ENCODE measurements around the gene PAQR5. TPM values are rescaled to one million over a fixed set of nuclear protein-coding genes. Genes with fewer than 3 reads are reported as not detected.

PAQR5 gene
- total RNA-seq, 1 donor from 2014 or later: 1.2 TPM

GRCh38 chr15:69388260-69388705 lies 89.6 kb downstream of the PAQR5 start:
- Mint-ChIP-seq H3K9me3 (ENCODE audit: unreplicated experiment) (no peaks in the 10 kb centered on the region), H3K27ac (ENCODE audit: unreplicated experiment) (no peak overlapping the region), H3K4me3 (ENCODE audit: unreplicated experiment) (no peak overlapping the region), H3K27me3 (ENCODE audit: low read depth, unreplicated experiment) (peaks cover 8% of the 10 kb centered on the region), H3K4me1 (ENCODE audit: low read depth, unreplicated experiment) (peaks cover 7% of the 10 kb centered on the region), H3K36me3 (ENCODE audit: low read depth, unreplicated experiment) (no peaks in the 10 kb centered on the region)
- Histone ChIP-seq H2AFZ (ENCODE audit: low read depth, low read length) (no peak overlapping the region), H3K27ac (ENCODE audit: low read depth, low read length) (no peak overlapping the region), H3K36me3 (ENCODE audit: insufficient read depth, low read length) (no peaks in the 10 kb centered on the region), H3K27me3 (ENCODE audit: insufficient read depth, low read length) (no peaks in the 10 kb centered on the region), H3K79me2 (ENCODE audit: insufficient read depth, low read length) (no peaks in the 10 kb centered on the region), H3K4me3 (ENCODE audit: insufficient read depth, low read depth, low read length) (no peak overlapping the region), H3K4me2 (ENCODE audit: low read length) (no peak overlapping the region), H3K9me3 (ENCODE audit: insufficient read depth, low read depth, low read length) (no peaks in the 10 kb centered on the region), H4K20me1 (ENCODE audit: insufficient read depth, low read length) (peaks cover 8% of the 10 kb centered on the region), H3K4me1 (ENCODE audit: insufficient read depth, low read length) (peaks cover 8% of the 10 kb centered on the region), H3K9ac (ENCODE audit: low read length) (no peak overlapping the region)
- DNase-seq (ENCODE audit: low read depth) (no peak), FAIRE-seq (no peak)
- no peak for TF ChIP-seq EZH2 (IDR thresholded peaks at IDR 0.05; ENCODE audit: insufficient read depth, low read length)
- TF ChIP-seq CTCF (IDR thresholded peaks at IDR 0.05; ENCODE audit: insufficient read depth, low read depth, low read length): no peak

- FAIRE-seq (no peak), DNase-seq (ENCODE audit: low read depth) (no peak)
- Histone ChIP-seq H4K20me1 (ENCODE audit: insufficient read depth, low read length) (peaks cover 13% of the 10 kb centered on the region), H3K4me3 (ENCODE audit: insufficient read depth, low read depth, low read length) (no peak overlapping the region), H3K36me3 (ENCODE audit: insufficient read depth, low read length) (no peaks in the 10 kb centered on the region), H3K4me1 (ENCODE audit: insufficient read depth, low read length) (peaks cover 18% of the 10 kb centered on the region), H3K27me3 (ENCODE audit: insufficient read depth, low read length) (no peaks in the 10 kb centered on the region), H3K9ac (ENCODE audit: low read length) (no peak overlapping the region), H3K9me3 (ENCODE audit: insufficient read depth, low read depth, low read length) (no peaks in the 10 kb centered on the region), H3K79me2 (ENCODE audit: insufficient read depth, low read length) (no peaks in the 10 kb centered on the region), H3K4me2 (ENCODE audit: low read length) (no peak overlapping the region), H3K27ac (ENCODE audit: low read depth, low read length) (no peak overlapping the region), H2AFZ (ENCODE audit: low read depth, low read length) (no peak overlapping the region)
- peaks cover 18% of the 10 kb centered on the region for H3K4me1 Mint-ChIP-seq (ENCODE audit: low read depth, unreplicated experiment)
- TF ChIP-seq EZH2 (IDR thresholded peaks at IDR 0.05; ENCODE audit: insufficient read depth, low read length) (no peak), CTCF (IDR thresholded peaks at IDR 0.05; ENCODE audit: insufficient read depth, low read depth, low read length) (no peak)
- no peaks in the 10 kb centered on the region for H3K36me3 Mint-ChIP-seq (ENCODE audit: low read depth, unreplicated experiment)
- no peaks in the 10 kb centered on the region for H3K9me3 Mint-ChIP-seq (ENCODE audit: unreplicated experiment)
- no peak overlapping the region for H3K4me3 Mint-ChIP-seq (ENCODE audit: unreplicated experiment)
- peaks cover 8% of the 10 kb centered on the region for H3K27me3 Mint-ChIP-seq (ENCODE audit: low read depth, unreplicated experiment)
- no peak overlapping the region for H3K27ac Mint-ChIP-seq (ENCODE audit: unreplicated experiment)
Observed at GRCh38 chr15:69389426-69389825, 90.7 kb downstream of the PAQR5 start.

- peaks cover 19% of the 10 kb centered on the region for H3K4me1 ChIP-seq (ENCODE audit: insufficient read depth, low read length)
- TF ChIP-seq EZH2 (IDR thresholded peaks at IDR 0.05; ENCODE audit: insufficient read depth, low read length): no peak
- no peak for TF ChIP-seq CTCF (IDR thresholded peaks at IDR 0.05; ENCODE audit: insufficient read depth, low read depth, low read length)
- no peaks in the 10 kb centered on the region for H3K9me3 ChIP-seq (ENCODE audit: insufficient read depth, low read depth, low read length)
- H3K9ac ChIP-seq (ENCODE audit: low read length): no peak overlapping the region
- H3K27me3 ChIP-seq (ENCODE audit: insufficient read depth, low read length): no peaks in the 10 kb centered on the region
- peaks cover 10% of the 10 kb centered on the region for H3K27me3 Mint-ChIP-seq (ENCODE audit: low read depth, unreplicated experiment)
- H2AFZ ChIP-seq (ENCODE audit: low read depth, low read length): no peak overlapping the region
- H3K9me3 Mint-ChIP-seq (ENCODE audit: unreplicated experiment): no peaks in the 10 kb centered on the region
- peak overlapping the region; percentile 6 for H3K27ac ChIP-seq (ENCODE audit: low read depth, low read length)
- DNase-seq (ENCODE audit: low read depth): peak; percentile 78
- peaks cover 22% of the 10 kb centered on the region for H3K4me1 Mint-ChIP-seq (ENCODE audit: low read depth, unreplicated experiment)
- peak overlapping the region; percentile 5 for H3K4me2 ChIP-seq (ENCODE audit: low read length)
- FAIRE-seq: peak; percentile 96
- H3K27ac Mint-ChIP-seq (ENCODE audit: unreplicated experiment): no peak overlapping the region
- peaks cover 17% of the 10 kb centered on the region for H4K20me1 ChIP-seq (ENCODE audit: insufficient read depth, low read length)
- H3K36me3 Mint-ChIP-seq (ENCODE audit: low read depth, unreplicated experiment): no peaks in the 10 kb centered on the region
- H3K79me2 ChIP-seq (ENCODE audit: insufficient read depth, low read length): no peaks in the 10 kb centered on the region
- H3K36me3 ChIP-seq (ENCODE audit: insufficient read depth, low read length): no peaks in the 10 kb centered on the region
- H3K4me3 ChIP-seq (ENCODE audit: insufficient read depth, low read depth, low read length): no peak overlapping the region
- no peak overlapping the region for H3K4me3 Mint-ChIP-seq (ENCODE audit: unreplicated experiment)
Observed at GRCh38 chr15:69390575-69390974, 91.9 kb downstream of the PAQR5 start.

All from astrocyte (in vitro differentiated cells and primary cell).